SU-DHL-6 (cell line): ENCODE measurements around the gene CATSPER4.
"Not testable (repeated sequence)": the region's sequence is repeated elsewhere in the genome, so short reads cannot be mapped to it uniquely, and the experiment has no call there.

ENCODE experiments used
- H2AFZ ChIP-seq: fragments of 200-600 bp; sonication (generic); 2 replicates; pipeline ENCODE4 v1.6.1; 2014; ENCODE audit warnings: low read depth, mild to moderate bottlenecking, moderate library complexity, mixed read lengths, antibody characterized with exemption, low read length; ENCODE audit not compliant: severe bottlenecking
- H3F3A ChIP-seq: fragments of 200-600 bp; shearing (Covaris generic); 2 replicates; pipeline ENCODE4 v1.6.0; 2016; ENCODE audit warnings: antibody characterized with exemption, mild to moderate bottlenecking; ENCODE audit not compliant: insufficient read depth
- H3K27ac ChIP-seq: fragments of 200-600 bp; sonication (generic); 2 replicates; pipeline ENCODE4 v1.5.1; 2016; ENCODE audit warnings: low read depth, mild to moderate bottlenecking, low read length, moderate library complexity, mixed read lengths
- H3K27me3 ChIP-seq: fragments of 200-600 bp; sonication (generic), shearing (Covaris generic); 2 replicates; pipeline ENCODE4 v1.6.0; 2014; ENCODE audit warnings: mild to moderate bottlenecking, low read length
- H3K36me3 ChIP-seq: fragments of 200-600 bp; sonication (generic); 2 replicates; pipeline ENCODE4 v1.6.1; 2014; ENCODE audit warnings: mild to moderate bottlenecking, low read length, mixed read lengths
- H3K4me2 ChIP-seq: fragments of 300-600, 200-600 bp; shearing (Covaris generic), sonication (generic); 2 replicates; pipeline ENCODE4 v1.6.0; 2014; ENCODE audit warnings: low read length, low read depth, mild to moderate bottlenecking; ENCODE audit not compliant: poor library complexity, severe bottlenecking
- H3K4me3 ChIP-seq: fragments of 200-600 bp; sonication (generic); 2 replicates; pipeline ENCODE4 v1.5.1; 2014; ENCODE audit warnings: antibody characterized with exemption, low read length, mild to moderate bottlenecking, mixed read lengths; ENCODE audit not compliant: insufficient read depth, poor library complexity, severe bottlenecking
- H3K79me2 ChIP-seq: fragments of 200-600 bp; sonication (generic); 2 replicates; pipeline ENCODE4 v1.6.1; 2014; ENCODE audit warnings: mild to moderate bottlenecking, low read length, moderate library complexity; ENCODE audit not compliant: insufficient read depth
- H3K9ac ChIP-seq: fragments of 200-600 bp; sonication (generic); 2 replicates; pipeline ENCODE4 v1.7.0; 2014; ENCODE audit warnings: mild to moderate bottlenecking, low read length
- H3K9me2 ChIP-seq: fragments of 200-600 bp; sonication (generic); replicated peaks from 2 replicates; pipeline ENCODE4 v1.6.1; 2014; ENCODE audit warnings: low read length; ENCODE audit not compliant: insufficient read depth
- H3K9me3 ChIP-seq: fragments of 200-600 bp; sonication (generic); 2 replicates; pipeline ENCODE4 v1.6.1; 2014; ENCODE audit warnings: low read length, mixed read lengths; ENCODE audit not compliant: insufficient read depth
- H4K20me1 ChIP-seq: fragments of 200-600 bp; sonication (generic); 2 replicates; pipeline ENCODE4 v1.6.1; 2014; ENCODE audit warnings: low read depth, mild to moderate bottlenecking, antibody characterized with exemption, low read length, moderate library complexity, mixed read lengths
- EZH2phosphoT487 ChIP-seq: fragments of 200-600 bp; sonication (generic), shearing (Covaris generic); conservative IDR thresholded peaks from 2 replicates; pipeline ENCODE4 v1.6.1; 2018; ENCODE audit warnings: mild to moderate bottlenecking, antibody characterized with exemption, low read length, moderate library complexity, mixed read lengths
- TF ChIP-seq, protein P1 (sequence below): fragments of 200-600 bp; sonication (generic); IDR thresholded peaks from one replicate; pipeline ENCODE4 v1.5.1; 2017; ENCODE audit warnings: antibody characterized with exemption, mild to moderate bottlenecking, low read length, moderate library complexity; ENCODE audit not compliant: insufficient read depth, poor library complexity, severe bottlenecking

CATSPER4 gene

DNA sequence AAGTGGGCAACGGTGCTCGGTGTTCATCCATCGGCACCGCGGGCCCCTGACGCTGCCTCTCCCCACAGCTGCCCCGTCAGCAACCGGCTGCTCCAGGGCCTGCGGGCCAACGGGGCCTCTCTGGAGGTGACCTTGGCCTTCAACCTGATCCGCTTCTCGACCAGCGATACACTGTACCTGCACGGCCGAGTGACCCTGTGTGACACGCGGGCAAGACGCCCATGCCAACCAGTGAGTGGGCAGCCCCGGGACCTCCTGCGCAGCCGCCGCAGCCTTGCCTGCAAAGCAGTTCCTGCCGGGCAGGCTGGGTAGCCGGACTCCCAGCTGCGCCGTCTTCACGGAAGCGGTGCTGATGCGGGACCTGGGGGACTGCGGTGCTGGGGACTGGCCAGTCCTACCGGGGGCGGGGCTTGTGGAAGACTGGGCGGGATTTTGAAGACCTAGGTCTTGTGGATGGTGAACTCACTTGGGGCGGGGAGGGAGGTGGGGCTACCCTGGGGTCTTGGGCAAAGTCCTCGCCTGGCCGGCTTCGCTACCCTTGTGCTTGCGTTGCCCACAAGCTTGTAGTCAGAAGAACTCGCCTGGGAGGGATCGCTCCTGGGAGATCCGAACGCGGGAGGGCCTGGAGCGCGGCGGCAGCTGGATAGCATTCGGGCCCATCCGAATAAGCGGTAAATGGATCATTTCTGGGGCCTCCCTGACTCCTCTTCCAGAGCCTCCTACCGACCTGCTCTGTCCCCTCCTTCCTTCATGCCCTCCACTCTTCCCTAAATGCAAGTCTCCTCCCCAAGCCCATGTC lies 34.8 kb downstream of the CATSPER4 start:
- no peaks in the 10 kb centered on the region for H3K27me3 ChIP-seq
- H3K9me3 ChIP-seq, result no peaks in the 10 kb centered on the region

DNA sequence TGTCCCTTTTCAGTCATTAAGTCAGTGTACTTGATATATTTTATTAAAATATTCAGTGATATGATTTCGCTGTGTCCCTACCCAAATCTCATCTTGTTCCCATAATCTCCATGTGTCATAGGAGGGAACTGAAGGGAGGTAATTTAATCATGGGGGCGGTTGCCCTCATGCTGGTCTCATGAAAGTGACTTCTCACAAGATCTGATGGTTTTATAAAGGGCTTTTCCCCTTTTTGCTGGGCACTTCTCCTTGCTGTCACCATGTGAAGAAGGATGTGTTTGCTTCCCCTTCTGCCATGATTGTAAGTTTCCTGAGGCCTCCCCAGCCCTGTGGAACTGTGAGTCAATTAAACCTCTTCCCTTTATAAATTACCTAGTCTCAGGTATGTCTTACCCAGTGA lies 40.3 kb downstream of the CATSPER4 start:
- not testable (repeated sequence) for H3K27me3 ChIP-seq, H2AFZ ChIP-seq, H3K4me2 ChIP-seq, H3K27ac ChIP-seq, H3K36me3 ChIP-seq, H3K9ac ChIP-seq, H3K9me2 ChIP-seq, H3K9me3 ChIP-seq, H4K20me1 ChIP-seq, H3F3A ChIP-seq, H3K4me3 ChIP-seq
- H3K79me2 ChIP-seq, result peaks cover 15% of the 10 kb centered on the region

More for the DNA sequence above, 34.8 kb downstream of the CATSPER4 start:
- Histone ChIP-seq H2AFZ (no peak overlapping the region), H3K27ac (no peak overlapping the region), H3K4me2 (no peak overlapping the region), H3K36me3 (no peaks in the 10 kb centered on the region), H3K9ac (no peak overlapping the region), H3K4me3 (no peak overlapping the region), H3K9me2 (no peaks in the 10 kb centered on the region), H4K20me1 (no peaks in the 10 kb centered on the region), H3F3A (no peaks in the 10 kb centered on the region), H3K79me2 (no peaks in the 10 kb centered on the region)
- TF ChIP-seq, protein P1, sequence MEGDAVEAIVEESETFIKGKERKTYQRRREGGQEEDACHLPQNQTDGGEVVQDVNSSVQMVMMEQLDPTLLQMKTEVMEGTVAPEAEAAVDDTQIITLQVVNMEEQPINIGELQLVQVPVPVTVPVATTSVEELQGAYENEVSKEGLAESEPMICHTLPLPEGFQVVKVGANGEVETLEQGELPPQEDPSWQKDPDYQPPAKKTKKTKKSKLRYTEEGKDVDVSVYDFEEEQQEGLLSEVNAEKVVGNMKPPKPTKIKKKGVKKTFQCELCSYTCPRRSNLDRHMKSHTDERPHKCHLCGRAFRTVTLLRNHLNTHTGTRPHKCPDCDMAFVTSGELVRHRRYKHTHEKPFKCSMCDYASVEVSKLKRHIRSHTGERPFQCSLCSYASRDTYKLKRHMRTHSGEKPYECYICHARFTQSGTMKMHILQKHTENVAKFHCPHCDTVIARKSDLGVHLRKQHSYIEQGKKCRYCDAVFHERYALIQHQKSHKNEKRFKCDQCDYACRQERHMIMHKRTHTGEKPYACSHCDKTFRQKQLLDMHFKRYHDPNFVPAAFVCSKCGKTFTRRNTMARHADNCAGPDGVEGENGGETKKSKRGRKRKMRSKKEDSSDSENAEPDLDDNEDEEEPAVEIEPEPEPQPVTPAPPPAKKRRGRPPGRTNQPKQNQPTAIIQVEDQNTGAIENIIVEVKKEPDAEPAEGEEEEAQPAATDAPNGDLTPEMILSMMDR, result no peak
- no peak for TF ChIP-seq EZH2phosphoT487

GRCh38 chr1:26233903-26234643 lies 43.7 kb downstream of the CATSPER4 start, which contains the start of gene CEP85:
CEP85 (plus strand) TSS chr1:26234200; CDS start chr1:26239784, 5,584 bp downstream.
- H3K27ac ChIP-seq, result peak within 1 kb of the TSS; percentile 73
- H3K27me3 ChIP-seq, result no peaks in the 10 kb centered on the region
- H3F3A ChIP-seq, result no peaks in the 10 kb centered on the region; the same call in 1 of the 2 replicates
- H4K20me1 ChIP-seq, result peaks cover 8% of the 10 kb centered on the region; the same call in 1 of the 2 replicates
- TF ChIP-seq EZH2phosphoT487, result no peak
- TF ChIP-seq, protein P1, result peak; percentile 84
- peak within 1 kb of the TSS; percentile 61 for H3K4me2 ChIP-seq
- peak within 1 kb of the TSS; percentile 98 for H3K9ac ChIP-seq
- H2AFZ ChIP-seq, result peak within 1 kb of the TSS; percentile 94
- H3K79me2 ChIP-seq, result peaks cover 49% of the 10 kb centered on the region
- H3K4me3 ChIP-seq, result peak within 1 kb of the TSS; percentile 99
- 0 out of 2 replicates have a peak, but pooled peaks cover 2% of the 10 kb centered on the region for H3K36me3 ChIP-seq
- no peaks in the 10 kb centered on the region for H3K9me2 ChIP-seq
- H3K9me3 ChIP-seq, result no peaks in the 10 kb centered on the region
